Activated T-helper 1 cell treated with anti-CD3 and anti-CD28 coated beads, Interleukin-2, amount 50 U/mL, for 16 hours (primary cell): ENCODE results near the gene PAX2.

Experiments
- DNase-seq, 2 donors: peaks; one replicate each; pipeline ENCODE4 v3.0.0-alpha.2; 2020; ENCODE audit warnings: low read depth in 1 of 2, low spot score in 1 of 2

The PAX2 gene

GRCh38 chr10:100788002-100788903, 42.9 kb downstream of the PAX2 start:
- DNase-seq = no peak

- DNase-seq = no peak
Measured at GRCh38 chr10:100790761-100791208, 45.4 kb downstream of the PAX2 start.

GRCh38 chr10:100791369-100792058, 46.1 kb downstream of the PAX2 start:
- DNase-seq = no peak

GRCh38 chr10:100792574-100792973, 47.2 kb downstream of the PAX2 start:
- DNase-seq = no peak

GRCh38 chr10:100793055-100793454, 47.7 kb downstream of the PAX2 start:
- no peak for DNase-seq

GRCh38 chr10:100799881-100800280, 54.5 kb downstream of the PAX2 start:
- DNase-seq = no peak

GRCh38 chr10:100800931-100801330, 55.5 kb downstream of the PAX2 start:
- DNase-seq = no peak

GRCh38 chr10:100802196-100802595, 56.8 kb downstream of the PAX2 start:
- DNase-seq = no peak

GRCh38 chr10:100802607-100803006, 57.2 kb downstream of the PAX2 start:
- no peak for DNase-seq

GRCh38 chr10:100803492-100803891, 58.1 kb downstream of the PAX2 start:
- no peak for DNase-seq

- no peak for DNase-seq
Measured at GRCh38 chr10:100803908-100804307, 58.5 kb downstream of the PAX2 start.

GRCh38 chr10:100805543-100806355, 60.4 kb downstream of the PAX2 start:
- DNase-seq = no peak

GRCh38 chr10:100806356-100806645, 60.9 kb downstream of the PAX2 start:
- no peak for DNase-seq

- no peak for DNase-seq
Measured at GRCh38 chr10:100807241-100807951, 62.0 kb downstream of the PAX2 start.

GRCh38 chr10:100808876-100809275, 63.5 kb downstream of the PAX2 start:
- no peak for DNase-seq

GRCh38 chr10:100810091-100810834, 64.9 kb downstream of the PAX2 start:
- no peak for DNase-seq

- no peak for DNase-seq
Measured at GRCh38 chr10:100810835-100811116, 65.4 kb downstream of the PAX2 start.

GRCh38 chr10:100811261-100811660, 65.9 kb downstream of the PAX2 start:
- DNase-seq = no peak

- DNase-seq = no peak
Measured at GRCh38 chr10:100811752-100812750, 66.7 kb downstream of the PAX2 start.
